ENCODE results near the gene TLR9. TPM values are rescaled to one million over a fixed set of nuclear protein-coding genes. Genes with fewer than 3 reads are reported as not detected.

The TLR9 gene
- polyA plus RNA-seq, 3 donors from 2014 or later, result not detected

GRCh38 chr3:52198643-52199608 is 26.5 kb downstream of the TLR9 start:
- Mint-ChIP-seq H3K4me3 (peak overlapping the region; percentile 86 to 98 (median 95)), H3K4me1 (peaks cover 35 to 40% of the 10 kb centered on the region in 2 donors), H3K9me3 (peaks cover 0 to 1% (median 0%) of the 10 kb centered on the region in 6 donors), H3K27ac (peak overlapping the region; percentile 88 to 97 (median 94)), H3K27me3 (ENCODE audit: low read depth in 3 of 3) (peaks cover 4 to 12% (median 9%) of the 10 kb centered on the region in 3 donors), H3K36me3 (peaks cover 8 to 20% (median 10%) of the 10 kb centered on the region in 3 donors)
- DNase-seq, result no peak

- Mint-ChIP-seq H3K9me3 (peaks cover 0 to 1% (median 0%) of the 10 kb centered on the region in 6 donors), H3K27ac (peak within 1 kb of the TSS; percentile 94 to 97 (median 97)), H3K4me1 (peaks cover 35 to 40% of the 10 kb centered on the region in 2 donors), H3K36me3 (peaks cover 3 to 12% (median 4%) of the 10 kb centered on the region in 3 donors), H3K4me3 (peak within 1 kb of the TSS; percentile 86 to 98 (median 95)), H3K27me3 (ENCODE audit: low read depth in 3 of 3) (peaks cover 7 to 12% (median 9%) of the 10 kb centered on the region in 3 donors)
- DNase-seq, result peak; percentile 95 to 96 (median 96)
These were observed 27.4 kb downstream of the TLR9 start, which contains the start of gene ALAS1 for GRCh38 chr3:52197842-52198625. ALAS1 (plus strand) TSS chr3:52198160; CDS start chr3:52199242, 1,082 bp downstream.

GRCh38 chr3:52197499-52197841 is 28.0 kb downstream of the TLR9 start:
- peaks cover 0 to 1% (median 0%) of the 10 kb centered on the region in 6 donors for H3K9me3 Mint-ChIP-seq
- peaks cover 33 to 38% of the 10 kb centered on the region in 2 donors for H3K4me1 Mint-ChIP-seq
- peaks cover 3 to 7% (median 4%) of the 10 kb centered on the region in 3 donors for H3K36me3 Mint-ChIP-seq
- peak overlapping the region; percentile 94 to 97 (median 97) for H3K27ac Mint-ChIP-seq
- H3K27me3 Mint-ChIP-seq (ENCODE audit: low read depth in 3 of 3), result peaks cover 7 to 14% (median 9%) of the 10 kb centered on the region in 3 donors
- DNase-seq, result no peak
- H3K4me3 Mint-ChIP-seq, result peak overlapping the region; percentile 86 to 98 (median 94)

- H3K4me1 Mint-ChIP-seq, result peaks cover 32 to 33% of the 10 kb centered on the region in 2 donors
- peaks cover 3 to 4% (median 4%) of the 10 kb centered on the region in 3 donors for H3K36me3 Mint-ChIP-seq
- H3K27ac Mint-ChIP-seq, result peak overlapping the region; percentile 94 to 97 (median 97)
- H3K4me3 Mint-ChIP-seq, result peak overlapping the region in 4 of 5 donors; percentile 86 to 98 (median 95)
- peaks cover 0 to 1% (median 0%) of the 10 kb centered on the region in 6 donors for H3K9me3 Mint-ChIP-seq
- DNase-seq, result no peak
- H3K27me3 Mint-ChIP-seq (ENCODE audit: low read depth in 3 of 3), result peaks cover 7 to 14% (median 9%) of the 10 kb centered on the region in 3 donors
These were observed 28.5 kb downstream of the TLR9 start for GRCh38 chr3:52196977-52197376.

- Mint-ChIP-seq H3K27me3 (ENCODE audit: low read depth in 3 of 3) (peaks cover 7 to 14% (median 9%) of the 10 kb centered on the region in 3 donors), H3K4me3 (no peak overlapping the region), H3K4me1 (peaks cover 26 to 30% of the 10 kb centered on the region in 2 donors), H3K27ac (peak overlapping the region in 4 of 6 donors; percentile 52 to 97 (median 93)), H3K9me3 (peaks cover 0 to 1% (median 0%) of the 10 kb centered on the region in 6 donors), H3K36me3 (peaks cover 1 to 4% (median 3%) of the 10 kb centered on the region in 3 donors)
- DNase-seq, result no peak
These were observed 29.6 kb downstream of the TLR9 start for GRCh38 chr3:52195823-52196331.

- DNase-seq, result no peak
- Mint-ChIP-seq H3K9me3 (peaks cover 0 to 1% (median 0%) of the 10 kb centered on the region in 6 donors), H3K27ac (no peak overlapping the region), H3K4me1 (peaks cover 25 to 27% of the 10 kb centered on the region in 2 donors), H3K36me3 (peaks cover 0 to 3% (median 2%) of the 10 kb centered on the region in 3 donors), H3K4me3 (no peak overlapping the region), H3K27me3 (ENCODE audit: low read depth in 3 of 3) (peaks cover 7 to 14% (median 9%) of the 10 kb centered on the region in 3 donors)
These were observed 30.2 kb downstream of the TLR9 start for GRCh38 chr3:52195291-52195597.

- Mint-ChIP-seq H3K36me3 (no peaks in the 10 kb centered on the region), H3K27ac (no peak overlapping the region)
These were observed 30.8 kb downstream of the TLR9 start for GRCh38 chr3:52194485-52195290.

GRCh38 chr3:52193065-52193464 is 32.4 kb downstream of the TLR9 start:
- no peaks in the 10 kb centered on the region for H3K9me3 Mint-ChIP-seq
- no peaks in the 10 kb centered on the region for H3K36me3 Mint-ChIP-seq
- H3K4me3 Mint-ChIP-seq, result no peak overlapping the region
- peaks cover 3 to 7% (median 3%) of the 10 kb centered on the region in 3 donors for H3K27me3 Mint-ChIP-seq (ENCODE audit: low read depth in 3 of 3)
- H3K4me1 Mint-ChIP-seq, result peaks cover 7 to 9% of the 10 kb centered on the region in 2 donors
- no peak overlapping the region for H3K27ac Mint-ChIP-seq
- DNase-seq, result no peak

More at GRCh38 chr3:52194485-52195290, 30.8 kb downstream of the TLR9 start:
- no peak for DNase-seq
- Mint-ChIP-seq H3K27me3 (ENCODE audit: low read depth in 3 of 3) (peaks cover 7 to 14% (median 9%) of the 10 kb centered on the region in 3 donors), H3K4me3 (no peak overlapping the region), H3K9me3 (no peaks in the 10 kb centered on the region), H3K4me1 (peaks cover 22 to 23% of the 10 kb centered on the region in 2 donors)

GRCh38 chr3:52191663-52192062 is 33.8 kb downstream of the TLR9 start:
- Mint-ChIP-seq H3K9me3 (no peaks in the 10 kb centered on the region), H3K4me1 (no peaks in the 10 kb centered on the region), H3K27me3 (ENCODE audit: low read depth in 3 of 3) (peaks cover 0 to 4% (median 3%) of the 10 kb centered on the region in 3 donors), H3K36me3 (no peaks in the 10 kb centered on the region), H3K27ac (no peak overlapping the region), H3K4me3 (no peak overlapping the region)
- DNase-seq, result no peak

- H3K4me3 Mint-ChIP-seq, result no peak overlapping the region
- H3K27ac Mint-ChIP-seq, result peak overlapping the region in 1 of 6 donors; percentile 57
- H3K36me3 Mint-ChIP-seq, result no peaks in the 10 kb centered on the region
- no peak for DNase-seq
- no peaks in the 10 kb centered on the region for H3K4me1 Mint-ChIP-seq
- H3K9me3 Mint-ChIP-seq, result no peaks in the 10 kb centered on the region
- H3K27me3 Mint-ChIP-seq (ENCODE audit: low read depth in 3 of 3), result peaks cover 0 to 3% (median 3%) of the 10 kb centered on the region in 3 donors
These were observed 35.0 kb downstream of the TLR9 start for GRCh38 chr3:52190294-52191074.

GRCh38 chr3:52188556-52188955 is 36.9 kb downstream of the TLR9 start:
- Mint-ChIP-seq H3K4me3 (no peak overlapping the region), H3K27me3 (ENCODE audit: low read depth in 3 of 3) (peaks cover 0 to 3% (median 3%) of the 10 kb centered on the region in 3 donors), H3K4me1 (peaks cover 2% of the 10 kb centered on the region in 2 donors), H3K27ac (no peak overlapping the region), H3K36me3 (no peaks in the 10 kb centered on the region), H3K9me3 (no peaks in the 10 kb centered on the region)
- no peak for DNase-seq

GRCh38 chr3:52186729-52187128 is 38.7 kb downstream of the TLR9 start:
- H3K27ac Mint-ChIP-seq, result no peak overlapping the region
- H3K27me3 Mint-ChIP-seq (ENCODE audit: low read depth in 3 of 3), result peaks cover 0 to 2% (median 0%) of the 10 kb centered on the region in 3 donors
- H3K4me3 Mint-ChIP-seq, result no peak overlapping the region
- no peak for DNase-seq
- no peaks in the 10 kb centered on the region for H3K36me3 Mint-ChIP-seq
- H3K9me3 Mint-ChIP-seq, result no peaks in the 10 kb centered on the region
- peaks cover 20 to 21% of the 10 kb centered on the region in 2 donors for H3K4me1 Mint-ChIP-seq

Data from immature natural killer cell (primary cell).